Pons (tissue), 1 donor: Measurements from ENCODE around the gene UNC80.

Experiments
- DNase-seq: peaks from one replicate; pipeline ENCODE4 v3.0.0-alpha.2; 2016; ENCODE audit warnings: low spot score

Gene UNC80

DNA sequence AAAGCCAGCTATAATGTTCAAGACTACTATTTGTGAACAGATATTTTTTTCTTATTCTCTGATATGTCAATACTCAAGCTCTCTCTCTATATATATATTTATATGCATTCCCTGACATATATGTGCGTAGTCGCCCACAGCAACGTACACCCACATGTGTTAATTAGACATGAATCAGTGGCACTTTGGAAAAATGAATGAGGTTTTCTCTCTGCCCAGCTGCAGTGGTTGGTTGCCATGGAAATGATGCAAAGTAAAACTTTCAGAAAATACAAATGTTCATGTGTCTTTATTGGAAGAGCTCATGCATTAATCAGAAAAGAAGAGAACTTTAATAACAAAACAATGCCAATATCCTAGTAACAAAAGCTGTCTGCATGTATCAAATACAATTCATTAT, 34.7 kb downstream of the UNC80 start:
- DNase-seq: no peak

DNA sequence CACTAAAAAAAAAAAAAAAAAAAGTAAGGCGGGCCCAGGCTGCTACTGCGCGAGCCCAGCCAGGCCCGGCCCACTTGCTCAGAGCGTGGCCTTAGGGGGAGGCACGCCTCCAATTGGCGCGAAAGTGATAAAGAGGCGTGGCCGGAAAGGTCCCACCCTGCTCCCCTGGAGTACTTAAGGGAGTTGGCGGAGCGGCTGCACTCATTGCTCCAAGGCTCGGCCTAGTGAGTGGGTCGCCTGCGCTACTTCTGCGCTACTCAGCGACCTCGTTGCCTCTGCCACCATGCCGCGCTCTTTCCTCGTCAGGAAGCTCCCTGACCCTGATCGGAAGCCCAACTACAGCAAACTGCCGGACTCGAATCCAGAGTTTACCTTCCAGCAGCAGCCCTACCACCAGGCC, 36.9 kb downstream of the UNC80 start:
- DNase-seq: no peak

DNA sequence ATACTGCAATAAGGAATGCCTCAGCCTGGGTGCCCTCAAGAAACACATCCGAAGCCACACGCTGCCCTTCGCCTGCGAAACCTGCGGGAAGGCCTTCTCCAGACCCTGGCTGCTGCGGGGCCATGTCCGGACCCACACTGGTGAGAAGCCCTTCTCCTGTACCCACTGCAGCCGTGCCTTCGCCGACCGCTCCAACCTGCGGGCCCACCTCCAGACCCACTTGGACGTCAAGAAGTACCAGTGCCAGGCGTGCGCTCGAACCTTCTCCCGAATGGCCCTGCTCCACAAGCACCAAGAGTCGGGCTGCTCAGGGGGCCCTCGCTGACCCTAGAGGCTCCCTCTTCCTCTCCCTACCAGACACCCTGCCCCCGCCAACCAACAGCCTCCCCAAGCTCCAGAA, 37.6 kb downstream of the UNC80 start:
- DNase-seq: no peak

DNA sequence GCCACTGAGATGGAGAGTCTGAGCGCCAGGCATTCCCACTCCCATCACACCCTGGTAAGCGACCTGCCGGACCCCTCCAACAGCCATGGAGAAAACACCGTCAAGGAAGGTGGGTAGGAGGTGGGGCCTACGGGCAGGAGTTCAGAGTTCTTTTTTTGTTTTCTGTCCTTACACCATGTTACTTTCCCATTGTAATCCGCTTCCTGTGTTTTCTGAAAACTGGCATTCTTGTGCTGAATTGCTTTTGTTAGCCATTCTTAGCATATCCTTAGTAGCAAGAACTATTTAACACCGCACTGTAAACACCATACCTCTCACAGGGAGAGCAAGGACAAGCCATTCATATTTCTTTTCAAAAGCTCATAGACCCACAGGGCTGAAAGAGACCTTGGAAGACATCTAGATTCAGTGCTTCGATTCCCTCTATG, 46.2 kb downstream of the UNC80 start:
- no peak for DNase-seq

DNA sequence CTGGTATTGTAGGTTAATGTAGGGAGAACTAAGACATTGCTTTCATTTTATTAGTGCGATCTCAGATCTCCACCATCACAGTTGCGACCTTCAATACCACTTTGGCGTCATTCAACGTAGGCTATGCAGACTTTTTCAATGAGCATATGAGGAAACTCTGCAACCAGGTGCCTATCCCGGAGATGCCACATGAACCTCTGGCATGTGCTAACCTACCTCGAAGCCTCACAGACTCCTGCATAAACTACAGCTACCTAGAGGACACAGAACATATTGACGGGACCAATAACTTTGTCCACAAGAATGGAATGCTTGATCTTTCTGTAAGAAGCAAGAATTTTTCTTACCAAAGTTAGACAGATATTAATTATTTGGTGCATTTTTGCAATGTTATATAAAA, 47.3 kb downstream of the UNC80 start:
- no peak for DNase-seq

DNA sequence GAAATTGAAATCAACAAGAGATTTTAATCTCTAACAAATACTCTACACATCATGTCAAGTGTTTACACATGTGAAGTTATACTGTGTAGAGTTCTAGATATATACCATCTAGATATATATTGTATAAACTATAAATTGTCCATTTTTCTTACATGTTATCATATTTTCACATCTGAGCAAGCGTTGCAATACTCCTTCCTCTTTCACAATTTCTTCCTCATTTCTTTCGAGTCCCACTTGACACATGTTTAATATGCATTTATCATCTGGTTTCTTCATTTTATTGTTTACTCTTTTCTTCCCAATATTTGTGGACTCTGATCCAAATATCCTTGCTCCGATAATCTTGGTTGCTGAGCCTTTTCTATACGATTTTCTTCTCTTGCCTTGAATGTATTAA, 50.2 kb downstream of the UNC80 start:
- no peak for DNase-seq

DNA sequence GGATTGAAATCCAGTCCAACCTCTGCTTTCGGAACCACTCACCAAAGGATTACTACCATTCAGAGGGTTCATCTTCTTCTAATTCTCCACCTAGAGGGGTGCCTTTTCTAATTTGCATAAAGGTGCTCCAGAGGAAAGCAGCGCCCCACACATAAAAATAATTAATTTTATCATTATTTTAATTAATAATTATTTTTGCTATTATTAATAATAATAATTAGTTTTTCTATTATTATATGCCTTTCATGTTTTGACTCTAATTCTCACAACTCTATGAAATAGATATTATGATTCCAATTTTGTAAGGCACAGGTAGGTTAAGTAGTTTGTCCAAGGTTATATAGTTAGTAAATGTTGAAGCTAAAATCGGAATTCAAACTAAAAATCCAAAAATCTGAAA, 51.9 kb downstream of the UNC80 start:
- no peak for DNase-seq

DNA sequence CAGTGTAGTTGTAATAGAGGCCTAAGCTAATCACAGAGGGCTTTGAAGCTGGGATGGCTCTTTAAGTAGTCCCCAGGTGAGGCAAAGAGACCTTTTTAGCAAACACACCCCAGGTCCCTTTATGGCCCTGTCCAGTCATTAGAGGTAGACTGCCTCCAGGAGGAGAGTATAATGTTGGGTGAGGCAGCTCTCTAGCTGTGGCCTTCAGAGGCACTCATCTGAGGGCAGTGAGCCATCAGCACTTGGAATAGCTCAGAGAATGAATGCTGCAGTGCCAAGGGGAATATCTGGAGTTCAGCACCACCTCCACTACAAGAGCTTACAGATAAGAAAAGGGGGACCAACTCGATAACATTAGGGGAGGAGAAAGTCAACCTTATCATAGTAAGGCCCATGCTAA, 52.8 kb downstream of the UNC80 start:
- no peak for DNase-seq

DNA sequence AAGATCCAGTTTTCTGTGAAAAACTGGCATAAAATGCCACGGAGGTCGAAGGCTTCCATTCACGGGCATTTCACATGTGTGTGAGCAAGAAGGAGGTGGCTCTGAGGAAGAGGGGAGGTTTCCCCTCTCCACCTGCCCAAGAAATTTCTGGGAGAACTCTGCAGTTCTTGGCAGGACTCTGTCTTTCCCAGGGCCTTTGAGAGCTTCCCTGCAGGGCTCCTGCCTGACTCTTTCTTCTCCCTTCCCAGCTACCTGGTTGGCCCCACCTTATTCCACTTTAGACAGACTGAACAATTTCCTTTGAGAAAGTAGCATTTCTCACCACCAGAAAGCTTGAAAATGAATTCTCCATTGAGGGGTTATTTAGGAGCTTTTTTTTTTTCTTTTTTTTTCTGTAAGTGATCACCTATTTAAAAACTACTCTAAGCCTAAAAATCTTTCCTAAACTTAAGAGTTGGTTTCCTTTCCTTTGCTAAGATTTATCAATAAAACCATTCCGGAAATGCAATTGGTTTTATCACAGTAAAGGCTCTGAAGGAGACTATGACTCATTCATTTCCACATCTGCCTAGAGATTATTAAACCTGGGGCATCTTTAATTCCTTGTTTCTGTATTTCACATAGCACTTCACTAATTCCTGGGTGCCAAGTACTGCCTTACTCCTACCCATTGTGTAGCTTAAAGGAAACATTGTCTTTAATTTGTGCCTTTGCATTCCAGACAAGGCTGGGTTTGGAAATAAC, 59.3 kb downstream of the UNC80 start:
- no peak for DNase-seq

DNA sequence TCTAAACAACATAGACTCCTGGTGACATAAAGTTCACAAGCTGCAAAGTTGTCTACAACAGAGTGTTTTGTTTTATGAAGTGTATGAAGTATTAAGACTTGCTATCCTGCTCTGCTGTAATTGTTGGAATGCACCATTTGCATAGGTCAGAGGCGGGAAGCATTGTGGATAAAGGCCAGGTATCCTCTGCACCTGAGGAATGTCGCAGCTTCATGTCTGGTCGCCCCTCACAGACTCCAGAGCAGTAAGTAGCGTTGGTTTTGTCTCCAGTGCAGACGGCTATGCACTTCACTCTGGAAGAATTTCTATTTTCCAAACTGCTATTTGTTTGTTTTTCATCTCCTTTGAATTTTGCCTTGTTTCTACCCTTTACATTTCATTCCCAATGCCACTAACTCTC, 63.1 kb downstream of the UNC80 start:
- DNase-seq: no peak

DNA sequence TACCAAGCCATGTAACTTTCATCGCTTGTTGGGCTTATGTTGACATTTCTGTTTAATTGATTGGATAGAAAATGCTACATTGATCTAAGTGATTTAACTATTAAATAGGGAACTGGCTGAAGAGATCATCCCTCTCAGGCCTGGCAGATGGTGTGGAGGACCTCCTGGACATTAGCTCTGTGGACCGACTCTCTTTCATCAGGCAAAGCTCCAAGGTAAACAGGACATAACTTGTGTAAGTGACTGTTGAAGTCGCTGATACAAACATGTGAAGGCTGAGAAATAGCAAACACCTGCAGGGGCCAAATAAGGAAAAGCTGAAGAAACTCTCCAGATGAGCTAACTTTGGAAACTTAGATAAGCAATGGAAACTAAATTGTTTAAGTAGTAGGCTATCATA, 68.8 kb downstream of the UNC80 start:
- DNase-seq: no peak

DNA sequence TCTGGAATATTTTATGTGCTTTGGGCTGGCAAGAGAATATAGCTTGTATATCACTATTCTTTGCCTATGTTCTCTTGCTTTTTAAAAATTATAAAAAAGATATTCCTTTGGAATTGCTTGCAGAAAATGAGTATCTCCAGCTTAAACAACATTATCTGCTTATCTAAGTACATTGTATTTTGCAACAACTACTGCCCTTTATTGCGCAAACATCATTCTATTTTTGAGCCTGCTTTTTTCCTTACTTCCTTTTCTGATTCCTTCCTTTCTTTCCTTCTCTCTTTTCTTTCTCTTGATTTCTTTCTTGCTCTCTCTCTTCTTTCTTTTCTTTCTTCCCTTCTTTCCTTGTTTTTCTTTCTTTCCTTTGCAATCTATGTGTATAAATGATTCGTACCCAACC, 74.0 kb downstream of the UNC80 start:
- no peak for DNase-seq

DNA sequence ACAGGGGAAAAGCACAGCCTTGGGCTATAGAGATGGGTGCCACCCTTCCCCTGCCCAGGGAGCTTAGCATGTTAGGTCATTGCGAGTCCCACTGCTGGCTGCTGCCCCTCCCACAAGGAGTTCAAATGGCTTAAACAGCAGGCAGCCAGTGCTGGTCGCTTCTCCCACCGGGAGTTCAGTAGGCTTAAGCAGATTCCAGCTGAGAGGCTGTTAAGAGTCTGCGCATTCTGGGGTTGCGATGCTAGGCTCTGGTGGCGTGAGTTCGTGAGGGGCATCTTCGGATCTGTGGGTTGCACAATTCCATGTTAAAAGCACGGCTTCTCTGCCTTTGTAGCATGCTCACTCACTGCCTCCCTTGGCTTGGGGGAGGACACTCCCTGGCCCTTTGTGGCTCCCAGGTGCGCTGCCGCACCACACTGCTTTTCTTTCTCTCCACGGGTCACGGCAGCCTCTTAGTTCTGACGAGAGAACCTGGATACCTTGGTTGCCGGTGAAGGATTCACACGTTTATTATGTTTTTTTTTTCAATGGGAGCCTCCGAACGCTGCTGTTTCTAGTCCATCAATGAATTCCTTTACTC, 93.2 kb downstream of the UNC80 start:
- no peak for DNase-seq

DNA sequence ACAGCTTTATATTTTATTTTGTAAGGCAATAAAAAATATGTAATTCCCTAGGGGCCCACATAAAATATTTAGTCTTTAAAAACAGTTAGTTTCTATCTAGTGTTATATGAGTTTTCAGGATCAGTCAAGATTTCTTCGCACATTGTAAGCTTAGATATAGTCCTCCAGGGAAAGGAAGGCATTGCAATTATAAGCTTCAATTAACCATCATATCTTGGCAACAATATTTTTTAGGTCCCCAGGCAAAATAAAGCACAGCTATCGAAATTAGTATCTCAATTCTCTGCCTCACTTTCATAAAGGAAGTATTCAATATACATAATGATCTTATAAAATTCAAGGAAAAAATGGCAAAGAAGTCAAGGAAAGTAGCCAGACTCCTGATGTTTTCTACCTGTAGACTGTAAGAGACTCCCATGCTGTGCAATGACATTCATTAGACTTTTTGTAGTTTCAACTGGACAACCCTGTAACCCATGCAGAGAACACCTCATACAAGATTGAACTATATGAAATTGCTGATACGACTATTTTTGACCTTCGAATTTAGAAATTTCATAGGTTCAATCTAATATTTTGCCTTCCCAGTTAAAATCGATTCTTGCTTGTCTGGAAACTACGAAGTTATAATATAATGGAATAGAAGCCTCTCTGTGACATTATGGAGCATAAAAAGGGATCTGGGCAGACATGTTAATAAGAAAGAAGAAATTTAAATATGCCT, 96.8 kb downstream of the UNC80 start:
- no peak for DNase-seq

DNA sequence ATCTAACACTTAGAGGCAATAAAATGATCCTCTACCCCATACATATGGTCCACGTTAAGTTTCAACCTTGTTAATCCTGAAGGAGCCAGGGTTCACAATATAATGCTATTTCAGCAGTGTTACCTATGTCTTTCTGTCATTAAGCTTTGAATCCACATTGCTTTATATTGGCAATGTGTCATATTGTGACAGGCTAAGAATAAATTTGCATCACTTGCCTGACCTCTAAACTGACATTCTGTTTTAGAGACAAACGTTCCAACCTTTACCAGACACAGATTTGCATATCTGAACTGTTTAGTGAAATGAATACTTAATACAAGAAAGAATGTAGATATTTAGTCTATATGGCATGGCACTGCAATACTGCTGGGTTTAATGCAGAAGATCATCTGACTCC, 98.4 kb downstream of the UNC80 start:
- DNase-seq: no peak

DNA sequence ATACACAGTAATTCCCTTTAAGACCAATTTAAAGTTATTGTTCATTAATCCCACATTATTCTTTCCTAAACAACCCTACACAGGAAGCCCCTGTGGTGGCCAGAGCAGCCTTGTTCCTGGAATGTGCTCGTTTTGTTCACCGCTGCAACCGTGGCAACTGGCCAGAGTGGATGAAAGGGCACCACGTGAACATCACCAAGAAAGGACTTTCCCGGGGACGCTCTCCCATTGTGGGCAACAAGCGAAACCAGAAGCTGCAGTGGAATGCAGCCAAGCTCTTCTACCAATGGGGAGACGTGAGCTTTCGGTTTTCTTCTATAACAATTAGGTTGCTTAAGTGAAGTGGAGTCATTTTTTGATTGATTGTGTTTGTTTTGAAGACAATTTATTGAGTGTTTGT, 101.0 kb downstream of the UNC80 start:
- peak; percentile 69 for DNase-seq

DNA sequence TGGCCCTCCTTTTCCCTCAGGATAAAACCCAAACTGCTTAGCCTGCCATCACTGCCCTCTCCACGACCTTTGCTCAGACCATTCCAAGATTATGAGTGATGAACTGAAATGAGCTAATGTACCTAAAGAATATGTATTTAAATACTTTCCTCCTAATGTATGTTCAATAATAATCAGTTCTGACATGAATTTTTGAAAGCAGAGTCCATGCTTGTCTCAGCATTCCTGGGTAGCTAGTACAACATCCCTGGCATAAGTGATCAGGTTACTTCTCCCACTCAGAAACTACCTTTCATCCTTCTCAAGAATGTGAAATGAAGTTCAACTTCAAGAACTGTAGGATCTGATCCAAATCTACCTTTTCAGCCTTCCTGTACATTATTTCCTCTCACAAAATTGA, 103.6 kb downstream of the UNC80 start:
- no peak for DNase-seq

DNA sequence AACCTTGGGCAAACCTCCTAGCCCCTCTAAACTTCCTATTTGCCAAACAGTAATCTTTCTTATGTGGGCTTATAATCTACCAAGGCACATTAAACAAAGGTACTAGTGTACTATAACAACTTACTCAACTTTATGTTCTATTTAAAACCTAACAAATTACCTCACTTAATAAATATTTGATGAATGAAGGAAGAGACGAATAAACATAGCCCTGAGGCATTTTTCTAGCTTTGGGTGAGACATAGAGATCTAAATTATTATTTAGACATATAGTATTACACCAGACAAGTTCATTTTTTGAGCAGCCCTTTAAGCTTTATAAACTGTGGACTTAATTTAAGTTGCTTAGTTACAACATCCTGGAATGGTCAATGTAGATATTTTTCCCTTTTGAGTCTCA, 104.6 kb downstream of the UNC80 start:
- DNase-seq: no peak

DNA sequence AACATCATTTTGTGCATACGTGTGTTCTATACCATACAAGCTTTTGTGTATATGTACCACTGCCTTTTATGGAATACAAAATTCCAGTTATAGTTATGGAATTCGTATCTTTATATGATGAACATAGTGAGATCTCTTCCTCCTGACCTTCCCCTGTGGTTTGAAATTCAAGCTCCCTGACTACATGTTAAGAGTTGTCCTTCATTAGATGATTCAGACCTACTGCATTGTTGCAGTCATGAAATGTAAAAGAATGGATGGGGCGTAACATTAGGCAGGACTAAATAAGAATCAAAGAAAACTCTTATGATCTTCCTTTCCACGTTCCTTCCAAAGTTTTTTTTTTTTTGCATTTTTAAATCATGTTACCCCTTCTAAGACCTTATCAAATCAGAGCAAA, 107.1 kb downstream of the UNC80 start:
- DNase-seq: no peak

DNA sequence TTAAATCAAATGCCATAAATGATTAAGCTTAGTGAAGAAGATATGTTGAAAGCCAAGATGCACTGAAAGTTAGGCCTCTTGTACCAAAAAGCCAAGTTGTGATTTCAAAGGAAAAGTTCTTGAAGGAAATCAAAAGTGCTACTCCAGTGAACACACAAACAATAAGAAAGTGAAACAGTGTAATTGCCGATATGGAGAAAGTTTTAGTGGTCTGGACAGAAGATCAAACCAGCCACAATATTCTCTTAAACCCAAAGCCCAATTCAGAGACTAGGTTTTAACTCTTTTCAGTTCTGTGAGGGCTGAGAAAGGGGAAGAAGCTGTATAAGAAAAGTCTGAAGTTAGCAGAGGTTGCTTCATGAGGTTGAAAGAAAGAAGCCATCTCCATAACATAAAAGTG, 129.0 kb downstream of the UNC80 start:
- no peak for DNase-seq

DNA sequence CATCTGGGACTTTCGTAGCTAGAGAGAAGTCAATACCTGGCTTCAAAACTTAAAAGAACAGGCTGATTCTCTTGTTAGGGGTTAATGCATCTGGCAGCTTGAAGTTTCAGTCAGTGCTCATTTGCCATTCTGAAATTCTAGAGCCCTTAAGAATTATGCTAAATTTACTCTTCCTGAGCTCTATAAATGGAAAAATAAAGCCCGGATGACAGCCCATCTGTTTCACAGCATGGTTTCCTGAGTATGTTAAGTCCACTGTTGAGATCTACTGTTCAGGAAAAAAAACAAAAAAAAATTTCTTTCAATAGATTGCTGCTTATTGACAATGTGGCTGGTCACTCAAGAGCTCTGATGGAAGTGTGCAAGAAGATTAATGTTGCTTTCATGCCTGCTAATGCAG, 129.5 kb downstream of the UNC80 start:
- DNase-seq: peak; percentile 23

DNA sequence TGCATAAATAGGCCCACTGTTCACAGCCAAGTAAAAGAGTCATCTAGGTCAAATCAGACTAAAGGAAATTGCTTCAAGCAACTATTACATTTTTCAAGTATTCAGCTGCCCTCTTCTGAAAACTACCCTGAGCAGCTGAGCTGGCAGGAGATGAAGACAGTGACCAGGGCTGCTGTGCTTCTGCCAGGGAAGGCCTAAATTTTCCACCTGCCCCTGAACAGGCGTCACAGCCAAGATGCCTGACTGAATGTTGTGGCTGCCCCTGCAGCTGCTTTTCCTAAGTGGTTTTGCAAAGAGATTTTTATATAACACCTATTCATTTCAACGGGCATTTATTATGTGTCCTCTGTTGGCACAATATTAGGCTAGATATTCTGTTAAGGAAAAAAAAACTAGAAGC, 134.1 kb downstream of the UNC80 start:
- DNase-seq: no peak

DNA sequence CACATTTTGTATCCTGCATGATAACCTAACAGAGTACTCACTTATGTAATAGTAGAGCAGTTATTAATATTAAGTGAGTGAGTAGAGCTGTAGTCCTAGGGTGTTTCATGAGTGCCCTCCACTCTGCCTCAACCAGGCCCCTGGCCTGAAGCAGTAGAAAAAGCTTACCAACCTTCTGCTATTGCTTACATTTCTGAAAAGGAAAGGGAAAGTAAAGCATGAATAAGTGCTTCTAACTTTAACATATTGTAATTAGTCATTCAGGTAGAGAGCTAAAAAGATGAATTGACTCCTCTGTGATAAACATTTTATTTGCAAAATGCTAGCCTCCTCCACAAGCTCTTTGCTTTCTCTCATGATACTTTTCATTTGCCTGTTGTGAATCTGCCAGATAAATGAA, 136.1 kb downstream of the UNC80 start:
- DNase-seq: no peak

DNA sequence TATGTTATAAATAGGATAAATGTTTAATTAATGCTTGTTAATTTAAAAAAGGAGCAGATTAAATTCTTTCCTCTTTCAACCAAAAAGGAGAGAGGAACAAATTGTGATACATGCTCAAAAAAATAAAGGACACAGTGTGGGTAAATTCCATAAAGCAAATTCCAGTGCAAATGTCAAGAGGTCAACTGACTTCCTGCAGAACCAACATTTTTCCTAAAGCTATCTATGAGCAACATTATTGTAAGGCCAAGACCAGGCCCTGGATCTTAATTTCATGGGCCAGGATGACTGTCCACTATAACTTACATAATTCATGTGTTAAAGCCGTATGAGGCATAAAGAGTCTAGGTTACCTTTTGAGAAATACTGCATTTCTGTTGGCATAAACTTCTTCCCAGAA, 136.9 kb downstream of the UNC80 start:
- DNase-seq: no peak
